Stimulated activated CD4-positive, alpha-beta T cell treated with anti-CD3 and anti-CD28 coated beads, Interleukin-12 subunit alpha, Interleukin-12 subunit beta, amount 100 ng/mL, for 24 hours (primary cell): ENCODE measurements around the gene DHX30.
"Not testable (repeated sequence)": the region's sequence is repeated elsewhere in the genome, so short reads cannot be mapped to it uniquely, and the experiment has no call there.

Experiments used
- DNase-seq, 2 experiments: peaks; one replicate each; pipeline ENCODE4 v3.0.0-alpha.2; 2020; ENCODE audit warnings: low read depth in 2 of 2

Gene DHX30

GRCh38 chr3:47803480-47804025 is 615 bp downstream of the DHX30 start:
- DNase-seq: no peak

- no peak for DNase-seq
These were observed 1.6 kb downstream of the DHX30 start for GRCh38 chr3:47804577-47804976.

- DNase-seq: no peak
These were observed 10.7 kb downstream of the DHX30 start for GRCh38 chr3:47813551-47814177.

DNA sequence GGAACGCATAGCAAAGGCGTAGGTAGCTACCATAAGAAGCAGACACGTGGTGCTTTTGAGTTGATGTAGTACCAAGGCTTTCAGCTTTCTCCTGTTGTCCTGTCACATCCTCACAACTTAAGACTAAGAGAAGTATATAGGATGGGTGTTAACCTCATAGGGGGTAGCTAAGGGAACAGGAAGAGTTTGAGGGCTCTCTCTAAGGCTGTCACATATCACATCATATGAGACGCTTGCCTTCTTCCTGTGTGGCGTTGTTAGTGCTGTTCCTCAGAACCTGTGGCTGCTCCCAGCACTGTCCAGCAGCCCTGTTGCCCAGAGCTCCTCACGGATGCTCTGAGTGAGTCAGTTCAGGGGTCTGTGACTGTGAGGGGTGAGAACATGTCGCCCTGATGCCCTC is 14.7 kb downstream of the DHX30 start:
- DNase-seq: no peak

- peak; percentile 60 to 61 for DNase-seq
These were observed 21.9 kb downstream of the DHX30 start for GRCh38 chr3:47824541-47825473.

GRCh38 chr3:47825590-47825989 is 22.7 kb downstream of the DHX30 start:
- DNase-seq: no peak

DNA sequence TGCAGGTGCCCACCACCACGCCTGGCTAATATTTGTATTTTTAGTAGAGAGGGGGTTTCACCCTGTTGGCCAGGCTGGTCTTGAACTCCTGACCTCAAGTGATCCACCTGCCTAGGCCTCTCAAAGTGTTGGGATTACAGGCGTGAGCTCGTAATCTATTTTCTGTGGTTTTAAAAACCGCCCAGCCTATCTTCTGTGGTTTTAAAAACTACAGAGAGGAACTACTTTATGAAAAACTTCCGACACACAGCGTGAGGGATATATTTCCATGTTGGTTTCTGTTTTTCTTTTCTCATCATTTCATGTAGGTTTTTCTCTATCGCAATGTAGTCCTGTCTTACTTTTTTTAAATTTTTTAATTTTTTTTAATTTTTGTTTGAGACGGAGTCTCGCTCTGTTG is 26.5 kb downstream of the DHX30 start:
- not testable (repeated sequence) for DNase-seq

DNA sequence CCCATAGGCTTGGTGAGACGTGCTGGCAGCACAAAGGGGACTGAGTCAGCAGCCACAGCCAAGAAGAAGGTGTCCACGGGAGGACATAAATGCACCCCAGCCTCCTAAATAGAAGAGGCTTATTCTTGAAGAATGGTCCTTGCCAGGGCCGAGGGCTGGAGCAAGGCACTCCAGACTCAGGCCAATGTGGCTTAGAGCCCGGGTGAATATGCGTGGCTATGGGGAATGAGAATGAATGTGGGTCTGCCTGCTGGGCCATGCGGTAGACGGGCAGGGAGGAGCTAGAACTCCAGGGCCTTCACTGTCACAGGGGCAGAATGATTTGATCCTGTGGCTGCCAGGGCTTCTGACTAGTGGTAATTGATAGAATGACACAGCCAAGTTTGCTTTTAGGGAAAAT is 34.0 kb downstream of the DHX30 start:
- DNase-seq: no peak

DNA sequence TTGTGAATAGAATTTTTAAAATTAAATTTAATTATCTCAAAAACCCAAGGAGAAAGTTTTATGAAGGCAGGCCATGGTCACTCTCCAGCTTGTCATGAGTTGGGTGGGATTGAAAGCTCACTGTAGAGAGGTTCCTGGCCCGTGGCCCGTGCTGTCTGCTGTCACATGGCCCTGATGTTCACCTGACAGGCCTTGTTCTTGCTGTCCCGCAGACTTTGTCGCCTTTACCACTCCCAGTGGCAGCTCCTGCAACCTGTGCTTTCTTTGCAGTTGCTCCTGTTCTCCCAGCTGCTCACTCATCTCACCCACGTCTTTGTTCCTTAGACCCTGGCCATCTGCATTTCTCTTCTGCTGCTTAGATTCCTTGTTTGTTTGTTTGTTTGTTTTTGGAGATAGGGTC is 35.6 kb downstream of the DHX30 start:
- no peak for DNase-seq

DNA sequence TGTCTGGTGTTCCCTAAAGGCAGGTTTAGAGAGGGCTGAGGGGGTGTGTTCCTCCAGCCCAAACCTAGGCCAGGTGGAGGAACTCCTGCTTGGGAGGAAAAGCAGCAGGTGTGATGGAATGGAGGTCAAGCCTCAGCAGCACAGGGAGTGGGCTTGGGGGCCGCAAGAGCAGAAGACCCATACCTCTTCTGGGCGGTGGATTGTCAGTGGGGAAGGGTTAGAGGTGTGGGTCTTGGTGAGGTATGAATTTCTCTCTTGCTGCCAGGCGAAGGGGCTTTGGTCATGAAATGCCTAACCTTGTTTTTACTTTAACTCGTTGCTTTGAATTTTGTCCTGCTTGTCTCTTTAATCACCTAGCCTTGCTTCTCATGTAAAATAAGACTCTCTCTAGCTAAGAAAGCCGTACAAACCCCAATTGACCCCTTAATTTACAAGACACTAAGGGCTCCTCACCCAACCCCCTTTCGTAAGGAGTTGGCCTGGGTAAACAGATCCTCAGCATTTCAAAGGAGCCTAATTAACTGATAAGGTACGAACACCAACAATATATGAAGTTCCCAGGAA is 38.9 kb downstream of the DHX30 start:
- DNase-seq: no peak

GRCh38 chr3:47846186-47846879 is 43.4 kb downstream of the DHX30 start:
- no peak for DNase-seq

DNA sequence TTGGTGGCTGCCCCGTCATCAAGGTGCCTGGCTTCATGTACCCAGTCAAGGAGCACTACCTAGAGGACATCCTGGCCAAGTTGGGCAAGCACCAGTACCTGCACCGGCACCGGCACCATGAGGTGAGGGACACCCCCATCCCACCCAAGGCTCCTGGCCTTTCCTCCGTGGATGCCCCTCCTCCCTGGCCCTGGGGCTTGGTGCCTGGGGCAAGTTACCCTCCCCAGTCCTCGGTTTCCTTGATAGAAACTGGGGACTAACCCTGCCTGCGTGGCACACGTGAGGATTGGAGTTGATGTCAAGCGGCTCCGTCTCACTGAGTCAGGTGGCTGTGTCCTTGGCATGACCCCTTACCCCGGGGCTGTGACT is 43.9 kb downstream of the DHX30 start:
- DNase-seq: no peak

DNA sequence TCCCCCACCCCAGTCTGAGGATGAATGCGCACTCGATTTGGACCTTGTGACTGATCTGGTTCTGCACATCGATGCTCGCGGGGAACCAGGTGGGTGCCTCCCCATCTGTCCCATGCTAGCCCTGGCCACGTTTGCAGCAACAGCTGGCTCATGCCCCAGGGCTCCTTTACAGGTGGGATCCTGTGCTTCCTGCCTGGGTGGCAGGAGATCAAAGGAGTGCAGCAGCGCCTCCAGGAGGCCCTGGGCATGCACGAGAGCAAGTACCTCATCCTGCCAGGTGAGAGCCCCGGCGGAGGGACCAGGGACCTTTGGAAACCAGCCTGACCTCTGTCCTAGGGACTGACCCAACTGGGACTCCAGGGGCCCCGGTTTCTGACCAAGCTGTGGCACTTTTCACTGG is 44.3 kb downstream of the DHX30 start:
- DNase-seq: no peak

GRCh38 chr3:47847801-47848518 is 45.0 kb downstream of the DHX30 start:
- no peak for DNase-seq

DNA sequence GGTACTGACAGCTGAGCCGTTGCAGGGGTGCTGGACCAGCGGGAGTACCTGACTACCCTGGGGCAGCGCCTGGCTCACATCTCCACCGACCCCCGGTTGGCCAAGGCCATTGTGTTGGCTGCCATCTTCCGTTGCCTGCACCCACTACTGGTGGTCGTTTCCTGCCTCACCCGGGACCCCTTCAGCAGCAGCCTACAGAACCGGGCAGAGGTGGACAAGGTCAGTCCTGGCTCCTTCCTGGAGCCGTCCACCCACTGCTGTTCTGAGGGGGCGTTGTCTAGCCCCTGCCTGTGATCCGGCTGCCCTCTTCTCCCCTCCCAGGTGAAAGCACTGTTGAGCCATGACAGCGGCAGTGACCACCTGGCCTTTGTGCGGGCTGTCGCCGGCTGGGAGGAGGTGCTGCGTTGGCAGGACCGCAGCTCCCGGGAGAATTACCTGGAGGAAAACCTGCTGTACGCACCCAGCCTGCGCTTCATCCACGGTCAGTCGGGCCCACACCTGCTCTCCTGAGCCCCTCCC is 45.7 kb downstream of the DHX30 start:
- DNase-seq: no peak

GRCh38 chr3:47849186-47849698 is 46.3 kb downstream of the DHX30 start:
- DNase-seq: no peak

DNA sequence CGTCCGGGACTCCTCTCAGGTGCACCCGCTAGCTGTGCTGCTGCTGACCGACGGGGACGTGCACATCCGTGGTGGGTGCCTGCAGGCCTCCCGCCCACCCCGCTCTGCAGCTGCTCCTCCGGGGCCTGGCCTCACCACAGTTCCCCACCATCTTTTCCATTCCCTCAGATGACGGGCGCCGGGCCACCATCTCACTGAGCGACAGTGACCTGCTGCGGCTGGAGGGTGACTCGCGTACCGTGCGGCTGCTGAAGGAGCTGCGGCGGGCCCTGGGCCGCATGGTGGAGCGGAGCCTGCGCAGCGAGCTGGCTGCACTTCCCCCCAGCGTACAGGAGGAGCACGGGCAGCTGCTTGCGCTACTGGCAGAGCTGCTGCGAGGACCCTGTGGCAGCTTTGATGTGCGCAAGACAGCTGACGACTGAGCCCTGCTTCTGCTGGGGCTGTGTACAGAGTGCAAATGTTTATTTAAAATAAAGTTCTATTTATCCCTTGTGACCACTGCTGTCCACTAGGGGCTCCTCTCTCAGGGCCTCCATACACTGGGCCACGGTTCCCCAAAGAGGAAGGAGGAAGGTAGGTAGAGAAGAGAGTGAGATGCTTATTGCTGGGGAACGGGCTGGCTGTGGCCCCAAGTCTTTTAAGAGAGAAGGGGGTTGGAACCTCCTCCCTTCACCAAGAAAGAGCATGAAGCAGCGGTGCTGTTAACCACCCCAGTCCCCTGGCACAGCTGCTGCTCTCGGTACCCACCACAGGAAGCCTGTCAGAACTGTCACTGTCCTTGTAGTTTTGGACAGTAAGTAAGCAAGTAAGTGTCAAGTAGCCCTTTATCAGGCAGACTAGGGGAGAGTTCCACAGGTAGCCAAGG is 47.0 kb downstream of the DHX30 start:
- no peak for DNase-seq

- DNase-seq: no peak
These were observed 47.8 kb downstream of the DHX30 start for GRCh38 chr3:47850564-47851410.
